Measurements from ENCODE around the gene TMEM11. TPM values are rescaled to one million over a fixed set of nuclear protein-coding genes. Genes with fewer than 3 reads are reported as not detected.
A peak's percentile ranks its signal among the peaks of the same experiment; 100 is the strongest.
"Not testable (repeated sequence)": the region's sequence is repeated elsewhere in the genome, so short reads cannot be mapped to it uniquely, and the experiment has no call there.

The TMEM11 gene
- total RNA-seq, 4 donors from 2014 or later: 70.6 to 131 (median 90.9) TPM

- H3K27ac ChIP-seq: peak overlapping the region; percentile 58 to 98 (median 87)
- peaks cover 0 to 18% of the 10 kb centered on the region in 2 donors for H3K36me3 ChIP-seq
- in situ Hi-C loops (cut with MboI; ENCODE audit: low sequenced_read_pairs in 4 of 4) (no loop called here), intact Hi-C loops (cut with DNase I; ENCODE audit: low total_unique reads) (no loop called here)
- no peak overlapping the region for H3K4me3 ChIP-seq
- peak; percentile 30 to 39 for ATAC-seq
- no peak for TF ChIP-seq CTCF (IDR thresholded peaks at IDR 0.05 in 4 of 5, conservative IDR thresholded peaks at IDR 0.05 in 1 of 5)
- no peak for TF ChIP-seq POLR2A (IDR thresholded peaks at IDR 0.05)
- H3K4me1 ChIP-seq: peaks cover 55 to 82% of the 10 kb centered on the region in 2 donors
- peak in 1 of 2 donors; percentile 55 for DNase-seq
- H3K9me3 ChIP-seq: no peaks in the 10 kb centered on the region
- H3K27me3 ChIP-seq: no peaks in the 10 kb centered on the region
Measured at GRCh38 chr17:21194226-21194625, 19.7 kb downstream of the TMEM11 start.

GRCh38 chr17:21193031-21193430 is 20.9 kb downstream of the TMEM11 start:
- in situ Hi-C loops (cut with MboI; ENCODE audit: low sequenced_read_pairs in 4 of 4): no loop called here
- Histone ChIP-seq H3K27me3 (no peaks in the 10 kb centered on the region), H3K9me3 (no peaks in the 10 kb centered on the region), H3K4me1 (peaks cover 49 to 74% of the 10 kb centered on the region in 2 donors), H3K36me3 (peaks cover 0 to 13% of the 10 kb centered on the region in 2 donors), H3K4me3 (no peak overlapping the region), H3K27ac (peak overlapping the region; percentile 58 to 98 (median 87))
- DNase-seq: no peak
- TF ChIP-seq CTCF (IDR thresholded peaks at IDR 0.05 in 4 of 5, conservative IDR thresholded peaks at IDR 0.05 in 1 of 5) (no peak), POLR2A (IDR thresholded peaks at IDR 0.05) (no peak)
- intact Hi-C loops (cut with DNase I; ENCODE audit: low total_unique reads): no loop called here
- peak; percentile 7 to 15 for ATAC-seq

GRCh38 chr17:21192414-21192813 is 21.5 kb downstream of the TMEM11 start:
- in situ Hi-C loops (cut with MboI; ENCODE audit: low sequenced_read_pairs in 4 of 4); intact Hi-C loops (cut with DNase I; ENCODE audit: low total_unique reads); H3K4me3 ChIP-seq; H3K9me3 ChIP-seq; H3K36me3 ChIP-seq; H3K27me3 ChIP-seq: not testable (repeated sequence)
- peak in 1 of 2 donors; percentile 63 for DNase-seq
- Histone ChIP-seq H3K27ac (peak overlapping the region; percentile 58 to 98 (median 87)), H3K4me1 (peaks cover 49 to 68% of the 10 kb centered on the region in 2 donors)
- ATAC-seq: peak; percentile 80 to 81

- Histone ChIP-seq H3K36me3 (peaks cover 0 to 1% of the 10 kb centered on the region in 2 donors), H3K4me1 (peaks cover 44 to 68% of the 10 kb centered on the region in 2 donors), H3K9me3 (no peaks in the 10 kb centered on the region), H3K27me3 (no peaks in the 10 kb centered on the region), H3K27ac (peak overlapping the region; percentile 58 to 98 (median 87)), H3K4me3 (no peak overlapping the region)
- in situ Hi-C loops (cut with MboI; ENCODE audit: low sequenced_read_pairs in 4 of 4): no loop called here
- TF ChIP-seq CTCF (IDR thresholded peaks at IDR 0.05 in 4 of 5, conservative IDR thresholded peaks at IDR 0.05 in 1 of 5): no peak
- intact Hi-C loops (cut with DNase I; ENCODE audit: low total_unique reads): no loop called here
- DNase-seq (no peak), ATAC-seq (no peak)
Measured at GRCh38 chr17:21191698-21192097, 22.3 kb downstream of the TMEM11 start.

DNA sequence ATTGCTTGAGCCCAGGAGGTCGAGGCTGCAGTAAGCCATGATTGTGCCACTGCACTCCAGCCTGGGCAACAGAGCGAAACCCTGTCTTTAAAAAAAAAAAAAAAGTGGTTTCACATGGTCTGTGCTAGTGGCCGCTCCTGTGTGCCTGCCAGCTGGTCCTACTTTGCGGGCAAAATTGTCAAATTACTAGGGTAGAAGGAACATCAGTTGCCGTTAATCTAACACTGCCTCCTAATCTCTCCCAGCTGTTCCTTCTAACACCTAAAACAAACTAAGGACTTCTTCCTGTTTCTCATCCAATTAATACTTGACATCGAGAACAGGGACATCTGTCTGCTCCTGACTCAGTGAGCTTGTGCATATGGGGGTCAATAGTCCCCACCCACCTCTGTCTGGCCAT is 23.9 kb downstream of the TMEM11 start:
- H3K27ac ChIP-seq: peak overlapping the region in 2 of 4 donors; percentile 94 to 98
- H3K27me3 ChIP-seq: no peaks in the 10 kb centered on the region
- TF ChIP-seq POLR2A (IDR thresholded peaks at IDR 0.05): no peak
- TF ChIP-seq CTCF (IDR thresholded peaks at IDR 0.05 in 4 of 5, conservative IDR thresholded peaks at IDR 0.05 in 1 of 5): no peak
- H3K4me3 ChIP-seq: no peak overlapping the region
- DNase-seq: no peak
- in situ Hi-C loops (cut with MboI; ENCODE audit: low sequenced_read_pairs in 4 of 4) (no loop called here), intact Hi-C loops (cut with DNase I; ENCODE audit: low total_unique reads) (no loop called here)
- peaks cover 40 to 69% of the 10 kb centered on the region in 2 donors for H3K4me1 ChIP-seq
- H3K9me3 ChIP-seq: no peaks in the 10 kb centered on the region
- H3K36me3 ChIP-seq: peaks cover 0 to 16% of the 10 kb centered on the region in 2 donors
- no peak for ATAC-seq
